ENCODE measurements around the gene WNT2B. TPM values are rescaled to one million over a fixed set of nuclear protein-coding genes. Genes with fewer than 3 reads are reported as not detected.

WNT2B gene
- total RNA-seq, 1 donor from 2014 or later = not detected

- Mint-ChIP-seq H3K36me3 (ENCODE audit: low read depth) (no peaks in the 10 kb centered on the region), H3K27ac (no peak overlapping the region), H3K9me3 (no peaks in the 10 kb centered on the region), H3K4me1 (peaks cover 8% of the 10 kb centered on the region), H3K4me3 (peak overlapping the region; percentile 82), H3K27me3 (peaks cover 62% of the 10 kb centered on the region)
- intact Hi-C loops (cut with micrococcal nuclease) = loop anchor here (2.0 to 5.0 kb wide), 2 partner anchors 116 to 565 kb away; partner anchors contain the start of gene LRIG2
- DNase-seq = peak; percentile 73
Measured at GRCh38 chr1:112507921-112508277, 866 bp upstream of the WNT2B start.

DNA sequence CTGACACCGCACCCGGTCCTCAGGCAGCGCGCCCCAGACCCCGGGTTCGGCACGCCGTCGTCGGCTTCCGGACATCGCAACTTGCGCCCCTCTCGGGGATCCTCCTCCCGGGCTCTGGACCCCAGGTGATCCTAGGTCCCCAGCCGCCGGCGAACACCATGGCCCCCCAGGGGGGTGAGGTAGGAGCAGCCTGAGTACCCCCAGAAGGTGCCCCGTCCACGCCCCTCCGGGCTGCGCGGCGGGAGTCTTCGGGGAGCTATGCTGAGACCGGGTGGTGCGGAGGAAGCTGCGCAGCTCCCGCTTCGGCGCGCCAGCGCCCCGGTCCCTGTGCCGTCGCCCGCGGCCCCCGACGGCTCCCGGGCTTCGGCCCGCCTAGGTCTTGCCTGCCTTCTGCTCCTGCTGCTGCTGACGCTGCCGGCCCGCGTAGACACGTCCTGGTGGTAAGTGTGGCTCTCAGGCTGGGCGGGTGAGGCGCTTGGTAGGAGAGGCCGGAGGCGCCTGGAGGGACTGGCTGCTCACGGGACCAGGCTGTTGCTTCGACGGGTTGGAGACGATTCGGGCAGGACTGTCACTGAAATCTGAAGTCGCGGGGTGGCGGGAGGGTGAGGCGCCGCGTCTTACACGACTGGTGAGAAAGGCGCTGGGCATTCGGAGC is 367 bp downstream of the WNT2B start:
- Mint-ChIP-seq H3K36me3 (ENCODE audit: low read depth) (no peaks in the 10 kb centered on the region), H3K27me3 (peaks cover 56% of the 10 kb centered on the region), H3K4me1 (peaks cover 8% of the 10 kb centered on the region), H3K27ac (no peak overlapping the region), H3K9me3 (no peaks in the 10 kb centered on the region), H3K4me3 (peak overlapping the region; percentile 7)
- intact Hi-C loops (cut with micrococcal nuclease) = loop anchor here (2.0 to 5.0 kb wide), 2 partner anchors 117 to 564 kb away; partner anchors contain the start of gene LRIG2
- peak; percentile 71 for DNase-seq

DNA sequence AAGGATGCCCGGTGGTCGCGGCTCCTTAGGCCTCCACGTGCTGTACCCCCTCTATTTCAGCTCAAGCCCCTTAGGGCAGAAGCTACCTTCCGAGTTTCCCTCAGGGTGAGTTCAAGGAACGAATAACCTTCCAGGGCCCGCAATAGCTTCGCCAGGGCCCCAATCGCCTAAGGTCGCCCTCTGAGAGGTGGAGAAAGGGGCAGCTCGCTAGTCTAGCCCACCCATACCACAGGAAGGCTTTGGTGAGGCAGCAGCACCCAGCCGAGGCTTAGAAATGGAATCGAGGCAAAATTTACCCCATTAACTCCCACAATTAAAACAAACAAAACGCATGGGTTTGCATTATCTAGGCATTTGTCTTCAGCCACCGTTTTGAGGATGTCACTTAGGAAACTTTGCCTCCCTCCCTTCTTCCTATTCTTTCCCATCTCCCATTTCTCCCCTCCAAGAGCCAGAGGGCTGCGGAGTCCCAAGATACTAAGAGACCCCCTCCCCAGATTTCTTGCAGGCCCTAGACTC is 954 bp downstream of the WNT2B start:
- Mint-ChIP-seq H3K9me3 (no peaks in the 10 kb centered on the region), H3K4me3 (peak overlapping the region; percentile 7)

DNA sequence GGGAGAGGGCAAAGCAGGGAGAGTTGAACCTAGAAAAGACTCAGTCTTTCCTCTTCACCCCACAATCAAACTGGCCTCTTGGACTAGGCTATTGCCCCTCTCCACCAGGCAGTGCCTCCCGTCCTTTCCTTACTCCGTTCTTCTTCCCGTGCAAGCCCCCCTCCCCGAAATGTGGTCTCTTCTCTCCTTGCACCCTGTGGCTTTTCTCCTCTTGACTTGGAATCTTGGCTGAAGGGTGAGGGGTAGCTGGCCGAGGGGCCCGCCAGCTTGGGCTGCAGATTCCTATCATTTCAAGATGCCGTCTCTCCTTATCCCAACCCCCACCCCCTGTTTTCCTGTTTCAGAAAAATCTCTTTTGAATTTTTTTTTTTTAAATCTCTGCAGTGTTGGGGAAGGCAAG is 1.6 kb downstream of the WNT2B start:
- no peak overlapping the region for H3K27ac Mint-ChIP-seq
- peaks cover 44% of the 10 kb centered on the region for H3K27me3 Mint-ChIP-seq
- H3K4me1 Mint-ChIP-seq = peaks cover 8% of the 10 kb centered on the region
- intact Hi-C loops (cut with micrococcal nuclease) = no loop called here
- no peaks in the 10 kb centered on the region for H3K9me3 Mint-ChIP-seq
- no peaks in the 10 kb centered on the region for H3K36me3 Mint-ChIP-seq (ENCODE audit: low read depth)
- H3K4me3 Mint-ChIP-seq = peak overlapping the region; percentile 18
- no peak for DNase-seq

More for the DNA sequence above, 954 bp downstream of the WNT2B start:
- Mint-ChIP-seq H3K27me3 (peaks cover 50% of the 10 kb centered on the region), H3K4me1 (peaks cover 8% of the 10 kb centered on the region), H3K36me3 (ENCODE audit: low read depth) (no peaks in the 10 kb centered on the region), H3K27ac (no peak overlapping the region)
- no peak for DNase-seq
- intact Hi-C loops (cut with micrococcal nuclease) = loop anchor here (2.0 to 5.0 kb wide), 2 partner anchors 117 to 563 kb away; partner anchors contain the start of gene LRIG2

- H3K4me3 Mint-ChIP-seq = no peak overlapping the region
- H3K27ac Mint-ChIP-seq = no peak overlapping the region
- no peak for DNase-seq
- H3K27me3 Mint-ChIP-seq = peaks cover 41% of the 10 kb centered on the region
- no peaks in the 10 kb centered on the region for H3K36me3 Mint-ChIP-seq (ENCODE audit: low read depth)
- intact Hi-C loops (cut with micrococcal nuclease) = no loop called here
- H3K9me3 Mint-ChIP-seq = no peaks in the 10 kb centered on the region
- H3K4me1 Mint-ChIP-seq = peaks cover 8% of the 10 kb centered on the region
Measured at GRCh38 chr1:112511897-112512296, 3.1 kb downstream of the WNT2B start.

DNA sequence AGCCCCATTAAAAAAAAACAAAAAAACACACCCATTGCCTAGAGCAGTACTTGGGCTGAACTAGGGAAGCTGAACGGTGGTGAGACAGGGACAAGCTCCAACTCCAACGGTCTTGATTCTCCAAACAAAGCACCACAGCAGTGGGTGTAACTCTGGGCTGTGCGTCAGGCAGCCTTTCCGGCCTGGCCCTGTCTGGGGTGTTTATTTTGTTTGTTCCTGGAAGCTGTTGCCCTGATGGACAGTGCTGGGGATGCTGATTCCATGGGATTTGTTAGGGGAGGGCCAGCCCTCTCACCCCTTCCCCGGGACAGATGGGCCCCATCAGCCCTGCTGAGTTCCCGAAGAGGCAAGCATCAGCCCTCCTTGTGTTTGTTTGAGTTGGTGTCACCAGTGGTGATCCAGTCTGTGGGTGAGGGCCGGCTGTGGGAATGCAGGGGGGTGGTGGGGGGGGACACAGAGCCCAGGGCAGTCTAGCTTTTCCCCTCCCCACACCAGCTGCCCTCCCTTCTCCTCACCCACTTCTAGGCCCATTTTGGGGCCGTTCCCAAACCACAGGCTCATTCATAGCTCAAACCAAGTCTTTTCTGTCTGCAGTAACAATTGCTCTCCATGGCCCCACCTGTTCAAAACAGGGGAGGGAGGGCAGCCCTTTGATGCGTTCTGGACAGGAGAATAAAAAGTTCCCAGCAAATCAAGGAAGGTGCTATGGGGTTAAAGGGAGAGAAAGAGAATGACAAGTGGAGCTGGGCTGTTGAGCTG is 4.5 kb downstream of the WNT2B start:
- H3K9me3 Mint-ChIP-seq = no peaks in the 10 kb centered on the region
- DNase-seq = no peak
- H3K27ac Mint-ChIP-seq = no peak overlapping the region
- peaks cover 31% of the 10 kb centered on the region for H3K27me3 Mint-ChIP-seq
- no peaks in the 10 kb centered on the region for H3K36me3 Mint-ChIP-seq (ENCODE audit: low read depth)
- no peak overlapping the region for H3K4me3 Mint-ChIP-seq
- intact Hi-C loops (cut with micrococcal nuclease) = no loop called here
- peaks cover 5% of the 10 kb centered on the region for H3K4me1 Mint-ChIP-seq

- Mint-ChIP-seq H3K27ac (no peak overlapping the region), H3K27me3 (peaks cover 22% of the 10 kb centered on the region), H3K4me3 (no peak overlapping the region), H3K9me3 (no peaks in the 10 kb centered on the region), H3K36me3 (ENCODE audit: low read depth) (no peaks in the 10 kb centered on the region), H3K4me1 (peaks cover 3% of the 10 kb centered on the region)
- intact Hi-C loops (cut with micrococcal nuclease) = no loop called here
- no peak for DNase-seq
Measured at GRCh38 chr1:112514901-112515300, 6.1 kb downstream of the WNT2B start.

DNA sequence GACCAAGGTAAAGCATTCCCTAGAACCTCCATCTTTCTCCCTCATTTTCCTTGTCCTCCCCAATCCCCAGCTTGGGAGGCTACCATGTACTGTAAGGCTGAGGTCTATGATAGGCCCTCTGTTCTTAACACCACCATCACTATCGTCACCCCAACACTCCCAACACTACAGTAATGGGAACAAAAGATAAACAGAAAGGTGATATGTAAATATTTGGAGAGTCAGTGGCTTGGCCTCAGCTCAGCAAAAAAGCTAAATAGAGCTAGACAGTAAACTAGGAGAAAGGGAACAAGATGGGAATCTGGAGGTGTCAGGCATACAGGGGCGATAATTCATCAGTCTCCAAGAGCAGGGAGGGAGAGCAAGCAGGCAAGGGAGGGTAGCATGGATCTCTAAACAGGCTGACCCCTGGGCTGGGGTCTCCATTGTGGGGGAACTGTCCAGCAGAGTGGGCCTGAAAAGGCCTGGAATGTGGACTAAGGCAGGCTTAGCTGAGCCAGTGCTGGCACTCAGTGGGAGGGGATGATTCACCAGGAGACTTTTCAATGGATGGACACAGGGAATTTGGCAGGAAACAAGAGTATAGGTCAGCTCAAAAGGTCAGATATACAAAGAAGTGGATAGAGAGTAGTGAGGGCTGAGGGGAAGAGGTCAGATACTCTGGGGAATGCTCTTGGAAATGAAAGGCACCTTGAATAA is 6.7 kb downstream of the WNT2B start:
- no peaks in the 10 kb centered on the region for H3K9me3 Mint-ChIP-seq
- H3K27me3 Mint-ChIP-seq = peaks cover 16% of the 10 kb centered on the region
- no peak for DNase-seq
- intact Hi-C loops (cut with micrococcal nuclease) = no loop called here
- H3K4me3 Mint-ChIP-seq = no peak overlapping the region
- H3K27ac Mint-ChIP-seq = no peak overlapping the region
- no peaks in the 10 kb centered on the region for H3K36me3 Mint-ChIP-seq (ENCODE audit: low read depth)
- H3K4me1 Mint-ChIP-seq = peaks cover 3% of the 10 kb centered on the region

GRCh38 chr1:112516141-112516540 is 7.4 kb downstream of the WNT2B start:
- Mint-ChIP-seq H3K4me3 (no peak overlapping the region), H3K4me1 (peaks cover 3% of the 10 kb centered on the region), H3K36me3 (ENCODE audit: low read depth) (no peaks in the 10 kb centered on the region), H3K27ac (no peak overlapping the region), H3K9me3 (no peaks in the 10 kb centered on the region), H3K27me3 (peaks cover 11% of the 10 kb centered on the region)
- no peak for DNase-seq
- intact Hi-C loops (cut with micrococcal nuclease) = no loop called here

DNA sequence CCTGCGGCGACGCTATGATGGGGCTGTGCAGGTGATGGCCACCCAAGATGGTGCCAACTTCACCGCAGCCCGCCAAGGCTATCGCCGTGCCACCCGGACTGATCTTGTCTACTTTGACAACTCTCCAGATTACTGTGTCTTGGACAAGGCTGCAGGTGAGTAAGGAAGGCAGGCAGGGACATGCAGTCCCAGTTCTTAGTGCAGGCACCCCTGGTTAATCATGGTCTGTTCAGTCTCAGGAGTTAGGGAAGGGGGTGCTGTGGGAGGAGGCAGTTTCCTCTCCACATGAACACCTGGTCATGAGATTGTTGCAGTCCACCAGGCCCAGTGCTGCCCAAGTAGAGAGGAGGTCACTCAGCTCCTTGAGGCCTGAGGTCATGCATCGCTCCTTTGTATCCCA is 8.5 kb downstream of the WNT2B start:
- Mint-ChIP-seq H3K9me3 (no peaks in the 10 kb centered on the region), H3K4me3 (no peak overlapping the region), H3K27me3 (peaks cover 3% of the 10 kb centered on the region), H3K27ac (no peak overlapping the region), H3K4me1 (no peaks in the 10 kb centered on the region), H3K36me3 (ENCODE audit: low read depth) (no peaks in the 10 kb centered on the region)
- intact Hi-C loops (cut with micrococcal nuclease) = no loop called here
- DNase-seq = no peak

DNA sequence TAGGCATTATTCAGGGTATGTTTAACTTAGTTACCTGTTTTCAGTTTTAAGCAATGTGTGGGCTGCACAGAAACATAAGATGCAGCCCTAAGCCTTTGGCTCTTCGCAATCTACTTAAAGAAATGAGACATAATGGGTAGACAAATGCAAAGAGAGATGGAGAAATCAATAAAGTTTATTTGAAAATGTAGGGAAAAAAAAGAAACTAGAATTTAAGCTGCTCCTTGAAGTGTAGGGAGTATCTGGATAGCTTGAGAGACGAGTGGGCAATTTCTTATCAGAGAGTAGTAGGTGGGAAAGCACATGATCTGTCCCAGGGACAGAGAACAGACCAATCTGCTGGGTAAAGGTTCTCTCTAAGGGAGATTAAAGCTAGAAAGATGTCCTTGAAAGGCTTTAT is 8.9 kb downstream of the WNT2B start:
- no peak for DNase-seq
- Mint-ChIP-seq H3K36me3 (ENCODE audit: low read depth) (peaks cover 1% of the 10 kb centered on the region), H3K9me3 (no peaks in the 10 kb centered on the region), H3K4me3 (no peak overlapping the region), H3K4me1 (no peaks in the 10 kb centered on the region), H3K27me3 (peaks cover 3% of the 10 kb centered on the region), H3K27ac (no peak overlapping the region)
- intact Hi-C loops (cut with micrococcal nuclease) = no loop called here

DNA sequence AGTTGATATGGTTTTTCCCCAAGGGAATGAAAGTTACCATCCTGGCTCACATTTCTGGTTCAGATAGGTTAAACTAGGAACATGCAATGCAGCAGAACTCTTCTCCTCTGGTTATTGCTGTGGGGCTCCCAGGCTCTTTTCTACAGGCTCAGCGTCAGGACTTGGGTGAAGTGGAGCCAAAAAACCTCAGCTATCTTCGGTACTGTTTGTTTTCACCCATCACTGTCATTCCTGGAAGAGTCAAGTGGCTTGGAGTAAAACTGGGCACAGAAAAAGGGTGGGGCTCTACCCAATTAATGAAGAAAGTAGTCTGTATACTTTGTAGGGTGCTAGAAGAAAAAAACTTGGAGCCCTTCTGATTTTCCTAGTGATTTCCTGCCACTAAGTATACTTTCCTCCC is 9.4 kb downstream of the WNT2B start:
- Mint-ChIP-seq H3K27me3 (peaks cover 3% of the 10 kb centered on the region), H3K27ac (no peak overlapping the region), H3K4me3 (no peak overlapping the region), H3K9me3 (no peaks in the 10 kb centered on the region), H3K36me3 (ENCODE audit: low read depth) (peaks cover 2% of the 10 kb centered on the region), H3K4me1 (no peaks in the 10 kb centered on the region)
- no peak for DNase-seq
- intact Hi-C loops (cut with micrococcal nuclease) = no loop called here

GRCh38 chr1:112520166-112520565 is 11.4 kb downstream of the WNT2B start:
- no peak overlapping the region for H3K27ac Mint-ChIP-seq
- peaks cover 2% of the 10 kb centered on the region for H3K36me3 Mint-ChIP-seq (ENCODE audit: low read depth)
- H3K4me3 Mint-ChIP-seq = no peak overlapping the region
- intact Hi-C loops (cut with micrococcal nuclease) = no loop called here
- H3K4me1 Mint-ChIP-seq = no peaks in the 10 kb centered on the region
- no peaks in the 10 kb centered on the region for H3K9me3 Mint-ChIP-seq
- no peaks in the 10 kb centered on the region for H3K27me3 Mint-ChIP-seq
- no peak for DNase-seq

GRCh38 chr1:112522621-112523020 is 13.9 kb downstream of the WNT2B start:
- no peaks in the 10 kb centered on the region for H3K27me3 Mint-ChIP-seq
- intact Hi-C loops (cut with micrococcal nuclease) = no loop called here
- H3K36me3 Mint-ChIP-seq (ENCODE audit: low read depth) = peaks cover 2% of the 10 kb centered on the region
- H3K27ac Mint-ChIP-seq = no peak overlapping the region
- no peaks in the 10 kb centered on the region for H3K4me1 Mint-ChIP-seq
- DNase-seq = no peak
- H3K9me3 Mint-ChIP-seq = no peaks in the 10 kb centered on the region
- no peak overlapping the region for H3K4me3 Mint-ChIP-seq

Data from activated CD4-positive, alpha-beta T cell treated with anti-CD3 and anti-CD28 coated beads, Interleukin-2, amount 10 ng/mL, durations not matched to agents 24 days and 14 days (primary cell).